Osteocyte (in vitro differentiated cells): Measurements from ENCODE around the gene MKRN2OS. TPM values are rescaled to one million over a fixed set of nuclear protein-coding genes. Genes with fewer than 3 reads are reported as not detected.

ENCODE experiments used
- DNase-seq: peaks from one replicate; pipeline ENCODE4 v3.0.0; 2021; ENCODE audit warnings: mixed read lengths; ENCODE audit not compliant: unreplicated experiment; ENCODE audit errors: extremely low spot score
- H3K27ac Mint-ChIP-seq: one replicate; pipeline ENCODE4 v1.8.0; 2021; ENCODE audit warnings: mild to moderate bottlenecking, mixed read lengths; ENCODE audit not compliant: unreplicated experiment
- H3K27me3 Mint-ChIP-seq: one replicate; pipeline ENCODE4 v1.8.0; 2021; ENCODE audit warnings: mixed read lengths; ENCODE audit not compliant: unreplicated experiment
- H3K36me3 Mint-ChIP-seq: one replicate; pipeline ENCODE4 v1.8.0; 2021; ENCODE audit warnings: mixed read lengths; ENCODE audit not compliant: unreplicated experiment
- H3K4me1 Mint-ChIP-seq: one replicate; pipeline ENCODE4 v1.8.0; 2021; ENCODE audit warnings: mixed read lengths; ENCODE audit not compliant: unreplicated experiment
- H3K4me3 Mint-ChIP-seq: one replicate; pipeline ENCODE4 v1.8.0; 2021; ENCODE audit warnings: mild to moderate bottlenecking, moderate library complexity, mixed read lengths; ENCODE audit not compliant: unreplicated experiment
- H3K9me3 Mint-ChIP-seq: one replicate; pipeline ENCODE4 v1.8.0; 2021; ENCODE audit warnings: mixed read lengths; ENCODE audit not compliant: unreplicated experiment
- total RNA-seq: library from RNA; stranded (reverse); gene quantifications from 2 replicates; pipeline ENCODE4 v1.2.1, GENCODE V29; 2021
- TF ChIP-seq, protein P1 (sequence below): fragments of 200-600 bp; sonication (generic); IDR thresholded peaks from 2 replicates; pipeline ENCODE4 v1.5.0; 2021; ENCODE audit warnings: antibody characterized with exemption, mild to moderate bottlenecking, moderate library complexity

MKRN2OS gene
- total RNA-seq, 1 donor from 2014 or later = not detected

DNA sequence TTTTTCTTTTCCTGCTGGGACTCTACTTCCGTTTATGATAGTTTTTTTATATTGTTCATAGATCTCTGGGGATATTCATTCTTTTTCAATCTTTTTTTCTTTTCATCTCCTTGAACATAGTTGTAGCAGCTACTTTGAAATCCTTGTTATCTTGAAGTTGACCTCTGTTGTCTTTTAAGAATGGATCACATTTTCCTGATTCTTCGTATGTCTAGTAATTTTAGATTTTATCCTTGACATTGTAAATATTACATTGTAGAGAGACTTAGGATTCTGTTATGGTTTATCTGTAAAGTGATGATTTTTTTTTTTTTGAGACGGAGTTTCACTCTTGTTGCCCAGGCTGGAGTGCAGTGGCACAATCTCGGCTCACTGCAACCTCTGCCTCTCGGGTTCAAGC is 32.1 kb upstream of the MKRN2OS start:
- H3K36me3 Mint-ChIP-seq = peaks cover 57% of the 10 kb centered on the region
- DNase-seq = no peak
- H3K9me3 Mint-ChIP-seq = no peaks in the 10 kb centered on the region
- no peak overlapping the region for H3K4me3 Mint-ChIP-seq
- TF ChIP-seq, protein P1, sequence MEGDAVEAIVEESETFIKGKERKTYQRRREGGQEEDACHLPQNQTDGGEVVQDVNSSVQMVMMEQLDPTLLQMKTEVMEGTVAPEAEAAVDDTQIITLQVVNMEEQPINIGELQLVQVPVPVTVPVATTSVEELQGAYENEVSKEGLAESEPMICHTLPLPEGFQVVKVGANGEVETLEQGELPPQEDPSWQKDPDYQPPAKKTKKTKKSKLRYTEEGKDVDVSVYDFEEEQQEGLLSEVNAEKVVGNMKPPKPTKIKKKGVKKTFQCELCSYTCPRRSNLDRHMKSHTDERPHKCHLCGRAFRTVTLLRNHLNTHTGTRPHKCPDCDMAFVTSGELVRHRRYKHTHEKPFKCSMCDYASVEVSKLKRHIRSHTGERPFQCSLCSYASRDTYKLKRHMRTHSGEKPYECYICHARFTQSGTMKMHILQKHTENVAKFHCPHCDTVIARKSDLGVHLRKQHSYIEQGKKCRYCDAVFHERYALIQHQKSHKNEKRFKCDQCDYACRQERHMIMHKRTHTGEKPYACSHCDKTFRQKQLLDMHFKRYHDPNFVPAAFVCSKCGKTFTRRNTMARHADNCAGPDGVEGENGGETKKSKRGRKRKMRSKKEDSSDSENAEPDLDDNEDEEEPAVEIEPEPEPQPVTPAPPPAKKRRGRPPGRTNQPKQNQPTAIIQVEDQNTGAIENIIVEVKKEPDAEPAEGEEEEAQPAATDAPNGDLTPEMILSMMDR = no peak
- H3K27ac Mint-ChIP-seq = no peak overlapping the region
- no peaks in the 10 kb centered on the region for H3K27me3 Mint-ChIP-seq
- H3K4me1 Mint-ChIP-seq = no peaks in the 10 kb centered on the region

DNA sequence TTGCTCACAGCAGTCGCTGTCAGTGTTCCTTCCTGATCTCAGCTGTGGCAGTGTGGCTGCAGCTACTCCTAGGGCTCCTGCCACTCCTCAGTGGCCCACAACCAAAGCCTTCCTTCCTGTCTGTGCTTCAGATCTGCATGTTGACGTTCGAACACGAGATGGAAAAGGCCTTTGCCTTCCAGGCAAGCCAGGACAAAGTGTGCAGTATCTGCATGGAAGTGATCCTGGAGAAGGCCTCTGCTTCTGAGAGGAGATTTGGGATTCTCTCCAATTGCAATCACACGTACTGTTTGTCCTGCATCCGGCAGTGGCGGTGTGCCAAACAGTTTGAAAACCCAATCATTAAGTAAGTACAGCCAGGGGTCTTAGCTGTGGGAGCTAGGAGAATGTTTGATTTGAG is 29.4 kb upstream of the MKRN2OS start:
- H3K9me3 Mint-ChIP-seq = no peaks in the 10 kb centered on the region
- H3K4me3 Mint-ChIP-seq = no peak overlapping the region
- no peaks in the 10 kb centered on the region for H3K4me1 Mint-ChIP-seq
- H3K36me3 Mint-ChIP-seq = peaks cover 66% of the 10 kb centered on the region
- no peaks in the 10 kb centered on the region for H3K27me3 Mint-ChIP-seq
- no peak overlapping the region for H3K27ac Mint-ChIP-seq
- DNase-seq = no peak
- TF ChIP-seq, protein P1 = no peak

DNA sequence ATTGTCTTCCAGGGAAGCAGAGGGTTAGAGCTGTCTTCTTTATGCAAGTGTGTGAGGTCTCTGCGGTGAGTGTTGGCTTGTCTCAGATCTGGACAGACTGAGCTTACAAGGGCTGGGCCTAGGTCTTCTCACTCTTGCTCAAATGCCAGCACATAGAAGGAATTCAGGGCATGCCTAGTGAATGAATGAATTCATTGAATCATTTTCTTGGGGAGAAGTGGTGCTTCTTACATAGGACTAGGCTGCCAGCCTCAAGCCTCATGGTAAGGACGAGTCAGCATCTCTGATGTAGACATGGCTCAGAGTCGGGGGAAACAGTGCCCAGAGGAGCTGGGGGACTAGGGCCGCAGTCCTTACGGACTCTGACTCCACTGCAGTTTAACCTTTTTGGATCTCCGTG is 28.8 kb upstream of the MKRN2OS start:
- Mint-ChIP-seq H3K9me3 (no peaks in the 10 kb centered on the region), H3K27ac (no peak overlapping the region), H3K27me3 (no peaks in the 10 kb centered on the region), H3K4me3 (no peak overlapping the region), H3K4me1 (no peaks in the 10 kb centered on the region), H3K36me3 (peaks cover 66% of the 10 kb centered on the region)
- TF ChIP-seq, protein P1 = no peak
- DNase-seq = no peak

DNA sequence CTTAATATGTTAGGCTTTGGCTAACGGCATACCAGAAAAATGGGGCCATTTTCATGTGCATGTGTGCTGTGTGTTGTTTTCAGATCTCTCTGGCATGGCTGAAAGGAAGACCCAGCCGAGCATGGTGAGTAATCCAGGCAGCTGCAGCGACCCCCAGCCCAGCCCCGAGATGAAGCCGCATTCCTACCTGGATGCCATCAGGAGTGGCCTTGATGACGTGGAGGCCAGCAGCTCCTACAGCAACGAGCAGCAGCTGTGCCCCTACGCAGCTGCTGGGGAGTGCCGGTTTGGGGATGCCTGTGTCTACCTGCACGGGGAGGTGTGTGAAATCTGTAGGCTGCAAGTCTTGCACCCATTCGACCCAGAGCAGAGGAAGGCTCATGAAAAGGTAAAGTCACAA is 26.7 kb upstream of the MKRN2OS start:
- Mint-ChIP-seq H3K4me1 (peaks cover 2% of the 10 kb centered on the region), H3K27me3 (no peaks in the 10 kb centered on the region), H3K36me3 (peaks cover 62% of the 10 kb centered on the region), H3K9me3 (no peaks in the 10 kb centered on the region), H3K27ac (no peak overlapping the region), H3K4me3 (no peak overlapping the region)
- no peak for DNase-seq
- TF ChIP-seq, protein P1 = no peak

GRCh38 chr3:12569836-12570235 is 24.5 kb upstream of the MKRN2OS start:
- no peak for DNase-seq
- Mint-ChIP-seq H3K9me3 (no peaks in the 10 kb centered on the region), H3K27me3 (no peaks in the 10 kb centered on the region), H3K4me1 (peaks cover 4% of the 10 kb centered on the region), H3K27ac (no peak overlapping the region), H3K4me3 (no peak overlapping the region), H3K36me3 (peaks cover 55% of the 10 kb centered on the region)
- TF ChIP-seq, protein P1 = no peak
